Measurements from ENCODE around the gene CDH22.
A peak's percentile ranks its signal among the peaks of the same experiment; 100 is the strongest.

CDH22 gene

DNA sequence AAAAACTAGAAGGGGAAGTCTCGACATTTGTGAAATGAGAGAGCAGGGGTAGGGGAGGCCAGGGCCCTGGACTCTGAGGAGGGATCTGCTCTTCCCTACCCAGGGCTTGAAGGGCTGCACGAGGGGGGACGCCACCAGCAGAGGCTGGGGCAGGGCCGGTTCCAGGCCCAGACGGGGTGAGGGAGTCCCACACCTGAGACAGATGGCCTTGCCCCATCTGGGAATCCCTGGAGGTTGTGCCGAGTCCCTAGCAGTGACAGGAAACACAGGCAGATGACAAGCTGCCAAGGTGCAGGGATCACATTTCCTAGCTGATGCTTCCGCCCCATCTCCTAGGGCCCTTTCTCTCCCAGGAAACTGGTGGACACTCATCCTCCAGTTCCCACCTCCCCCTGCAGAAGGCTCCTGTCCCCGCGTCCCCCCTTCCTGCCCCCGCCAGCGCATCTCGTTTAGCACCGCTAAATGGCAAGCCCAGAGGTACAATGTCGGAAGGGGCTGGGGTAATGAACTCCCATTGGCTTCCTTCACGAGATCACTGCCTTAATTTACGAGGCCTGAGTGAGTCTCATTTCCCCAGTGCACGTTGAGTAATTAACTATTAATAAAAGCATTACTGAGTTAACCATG, 35.2 kb upstream of the CDH22 start:
- peak; percentile 37 for DNase-seq

DNA sequence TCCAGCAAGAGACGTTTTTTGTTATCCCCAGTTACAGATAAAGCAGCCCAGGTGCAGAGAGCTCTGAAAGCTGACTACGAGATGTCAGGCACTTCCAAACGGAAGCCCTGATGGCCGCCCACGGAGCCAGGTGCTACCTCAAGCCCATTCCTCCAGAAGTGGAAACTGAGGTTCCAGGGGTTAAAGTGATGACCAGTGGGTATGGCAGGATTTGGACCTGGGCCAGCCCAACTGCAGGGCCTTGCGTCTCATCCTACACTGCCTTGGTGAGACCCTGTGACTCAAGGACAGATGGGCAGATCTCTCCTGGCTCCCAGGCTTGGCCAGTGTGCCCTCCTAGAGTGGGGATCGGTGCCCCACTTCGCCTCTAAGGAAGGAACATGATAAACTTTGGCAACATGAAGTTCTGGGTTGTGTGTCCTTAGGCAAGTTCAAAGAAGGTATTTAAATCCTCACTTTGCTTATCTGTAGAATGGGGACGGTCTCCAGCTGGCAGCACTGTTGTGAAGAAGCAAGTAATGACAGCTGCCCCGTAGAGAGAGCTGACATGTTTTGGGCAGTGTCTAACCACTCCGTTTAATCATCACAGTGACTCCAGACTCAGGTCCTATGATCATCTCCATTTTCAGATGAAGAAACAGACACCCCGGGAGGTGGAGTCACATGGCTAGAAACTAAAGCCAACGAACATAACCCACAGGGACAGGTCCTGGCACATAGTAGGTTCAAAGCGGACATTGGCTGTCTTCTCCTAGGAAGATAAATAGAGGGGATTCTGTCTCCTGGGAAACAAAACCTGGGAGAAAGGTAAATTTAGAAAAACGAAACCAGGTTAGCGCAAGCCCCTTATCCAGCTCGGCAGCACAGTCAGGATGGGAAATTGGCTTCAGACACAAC, 34.4 kb upstream of the CDH22 start:
- no peak for DNase-seq

DNA sequence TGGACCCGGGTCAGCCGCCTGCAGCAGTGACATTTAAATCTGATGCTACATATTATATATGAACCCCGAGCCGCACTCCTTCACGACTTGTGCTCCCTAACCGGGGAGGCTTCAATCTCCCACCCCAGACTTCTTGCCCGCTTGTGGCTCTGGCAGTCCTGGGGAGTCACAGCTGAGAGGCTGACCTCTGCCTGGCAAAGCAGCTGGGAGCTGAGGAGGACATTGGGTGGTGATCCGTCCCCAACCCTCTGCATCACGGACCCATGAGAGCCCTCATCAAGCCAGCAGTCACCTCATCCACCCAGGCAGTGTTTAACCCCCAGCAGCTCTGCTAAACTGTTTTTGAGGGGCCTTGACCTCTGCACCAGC, 33.7 kb upstream of the CDH22 start:
- DNase-seq = no peak

- no peak for DNase-seq
These were observed 33.0 kb upstream of the CDH22 start for GRCh38 chr20:46341074-46342009.

DNA sequence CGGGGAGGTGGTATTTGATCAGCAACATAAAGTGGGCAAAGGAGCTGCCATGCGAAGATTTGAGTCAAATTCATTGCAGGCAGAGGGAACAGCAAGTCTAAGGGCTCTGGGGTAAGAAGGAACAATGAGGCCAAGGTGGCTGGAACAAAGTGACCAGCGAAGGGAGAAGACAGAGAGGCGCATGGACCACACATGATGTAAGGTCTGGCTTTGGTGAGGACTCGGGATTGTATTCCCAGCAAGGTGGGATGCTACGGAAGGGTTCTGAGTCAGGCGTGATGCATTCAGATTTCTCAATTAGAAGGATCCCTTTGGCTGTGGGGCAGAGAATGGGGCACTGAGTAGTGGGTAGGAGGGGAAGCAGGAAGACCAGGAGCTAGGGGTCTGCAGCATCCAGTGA, 30.7 kb upstream of the CDH22 start:
- no peak for DNase-seq

- DNase-seq = no peak
These were observed 28.4 kb upstream of the CDH22 start for GRCh38 chr20:46336735-46337134.

GRCh38 chr20:46334303-46334904, 26.1 kb upstream of the CDH22 start:
- no peak for DNase-seq

- peak; percentile 77 for DNase-seq
These were observed 25.1 kb upstream of the CDH22 start for GRCh38 chr20:46333161-46333991.

DNA sequence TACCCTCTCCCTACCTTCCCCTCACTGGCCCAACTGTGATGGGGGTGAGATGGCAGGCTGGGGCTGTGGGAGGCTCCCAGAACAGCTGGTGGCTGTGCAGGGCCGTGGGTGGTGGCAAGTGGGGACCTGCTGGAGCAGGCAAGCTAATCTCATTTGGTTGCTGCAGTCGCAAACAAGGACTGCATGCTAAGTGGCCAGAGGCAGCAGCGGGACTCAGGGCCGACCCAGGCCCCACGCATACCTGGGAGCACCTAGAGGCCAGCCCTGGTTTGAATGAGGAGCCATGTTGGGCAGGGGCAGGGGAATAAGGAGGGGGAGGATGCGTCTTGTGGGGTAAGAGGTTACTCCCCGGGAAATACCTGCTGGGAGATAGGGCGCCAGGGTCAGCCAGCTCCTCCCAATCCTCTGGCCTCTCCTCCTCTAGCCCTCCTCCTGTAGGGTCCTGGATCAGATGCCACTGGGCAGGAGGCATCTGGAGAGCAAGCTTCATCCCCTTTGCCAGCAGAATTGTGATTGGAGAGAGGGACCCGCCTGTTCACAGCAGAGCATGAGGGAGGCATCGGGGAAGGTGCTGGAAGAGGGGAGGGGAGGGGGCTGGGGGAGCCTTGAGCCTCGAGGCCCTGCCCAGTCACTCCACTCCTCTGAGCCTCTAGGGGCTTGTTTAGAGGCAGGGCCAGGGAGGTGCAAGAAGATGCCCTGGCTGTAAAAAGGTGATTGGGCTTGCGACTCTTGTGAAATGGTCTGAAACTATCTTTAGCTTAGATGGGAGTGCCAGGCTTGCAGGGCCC, 24.3 kb upstream of the CDH22 start:
- DNase-seq = peak; percentile 60

GRCh38 chr20:46331611-46332361, 23.5 kb upstream of the CDH22 start:
- DNase-seq = peak; percentile 11

DNA sequence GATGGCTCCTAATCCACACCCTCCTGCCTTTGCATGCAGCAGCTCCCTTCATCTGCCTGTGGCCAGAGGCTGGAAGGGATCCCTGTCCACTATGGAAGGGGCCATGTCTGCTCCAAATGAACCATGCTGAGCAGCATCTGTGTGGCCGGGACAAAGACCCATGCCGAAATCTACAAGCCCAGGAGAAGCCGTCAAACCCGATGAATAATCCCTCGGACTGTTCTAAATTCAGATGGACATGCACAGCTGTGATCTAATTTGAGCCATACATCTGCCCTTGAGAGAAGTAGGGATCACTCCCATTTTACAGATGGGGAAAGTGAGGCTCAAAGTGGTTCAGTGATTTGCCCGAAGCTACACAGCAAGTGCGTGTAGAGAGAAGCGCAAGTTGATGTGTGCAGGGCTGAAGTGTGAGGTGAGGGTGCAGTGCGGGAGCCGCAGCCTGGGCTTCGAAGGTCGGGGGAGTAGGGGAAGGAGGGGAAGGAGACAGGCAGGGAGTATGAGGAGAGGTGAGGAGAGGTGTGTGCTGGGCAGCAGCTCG, 22.6 kb upstream of the CDH22 start:
- no peak for DNase-seq

DNA sequence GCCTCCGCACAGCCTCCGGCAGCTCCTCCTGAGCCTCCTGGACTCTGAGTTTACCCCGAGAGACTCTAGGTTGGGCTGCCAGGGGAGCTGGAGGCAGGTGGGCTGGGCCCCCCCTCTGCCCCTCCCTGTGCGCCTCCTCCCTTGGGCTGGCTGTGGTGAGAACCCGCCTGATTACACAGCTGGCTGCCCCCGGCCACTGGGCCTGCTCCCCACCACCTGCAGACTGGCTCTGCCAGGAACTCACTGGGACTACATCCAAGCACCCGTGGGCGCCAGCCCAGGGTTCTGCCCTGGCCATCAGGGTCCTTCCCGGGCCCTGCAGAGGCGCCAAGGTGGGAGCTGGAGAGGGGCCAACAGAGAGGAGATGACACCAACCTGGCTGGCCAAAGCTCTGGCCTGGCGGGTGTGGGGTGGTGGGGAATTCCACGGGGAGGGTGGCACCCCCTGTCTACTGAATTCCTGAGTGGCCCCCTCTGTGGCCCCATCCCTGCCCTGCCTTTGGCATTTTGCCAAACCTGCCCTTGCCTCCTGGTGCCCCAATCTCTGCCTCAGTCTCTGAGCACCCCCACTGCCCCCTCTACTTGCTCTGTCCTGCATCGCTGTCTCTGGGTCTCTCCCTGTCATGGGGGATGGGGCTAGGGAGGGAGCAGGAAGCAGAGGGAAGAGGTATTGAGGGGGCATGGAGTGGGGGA, 21.9 kb upstream of the CDH22 start:
- peak; percentile 47 for DNase-seq

GRCh38 chr20:46328200-46328882, 20.0 kb upstream of the CDH22 start:
- no peak for DNase-seq

GRCh38 chr20:46327557-46327956, 19.3 kb upstream of the CDH22 start:
- no peak for DNase-seq

DNA sequence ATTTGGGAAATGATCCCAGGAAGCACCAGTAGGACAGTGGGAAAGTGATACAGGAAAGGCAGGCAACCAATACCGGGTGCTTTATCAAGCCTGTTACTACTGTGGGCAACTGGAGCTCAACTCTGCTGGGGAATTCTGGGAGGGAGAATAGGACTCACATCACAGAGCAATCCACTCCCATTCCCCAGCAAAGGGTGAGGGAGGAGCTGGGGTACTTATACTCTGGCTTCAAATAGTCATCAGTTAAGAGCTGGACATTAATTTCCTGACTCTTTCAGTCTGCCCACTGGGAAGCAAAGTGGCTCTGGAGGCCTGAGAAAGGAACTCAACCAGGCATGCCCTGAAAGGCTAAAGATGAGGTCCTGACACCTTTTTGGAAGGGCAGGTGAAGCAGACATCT, 17.5 kb upstream of the CDH22 start:
- DNase-seq = no peak

DNA sequence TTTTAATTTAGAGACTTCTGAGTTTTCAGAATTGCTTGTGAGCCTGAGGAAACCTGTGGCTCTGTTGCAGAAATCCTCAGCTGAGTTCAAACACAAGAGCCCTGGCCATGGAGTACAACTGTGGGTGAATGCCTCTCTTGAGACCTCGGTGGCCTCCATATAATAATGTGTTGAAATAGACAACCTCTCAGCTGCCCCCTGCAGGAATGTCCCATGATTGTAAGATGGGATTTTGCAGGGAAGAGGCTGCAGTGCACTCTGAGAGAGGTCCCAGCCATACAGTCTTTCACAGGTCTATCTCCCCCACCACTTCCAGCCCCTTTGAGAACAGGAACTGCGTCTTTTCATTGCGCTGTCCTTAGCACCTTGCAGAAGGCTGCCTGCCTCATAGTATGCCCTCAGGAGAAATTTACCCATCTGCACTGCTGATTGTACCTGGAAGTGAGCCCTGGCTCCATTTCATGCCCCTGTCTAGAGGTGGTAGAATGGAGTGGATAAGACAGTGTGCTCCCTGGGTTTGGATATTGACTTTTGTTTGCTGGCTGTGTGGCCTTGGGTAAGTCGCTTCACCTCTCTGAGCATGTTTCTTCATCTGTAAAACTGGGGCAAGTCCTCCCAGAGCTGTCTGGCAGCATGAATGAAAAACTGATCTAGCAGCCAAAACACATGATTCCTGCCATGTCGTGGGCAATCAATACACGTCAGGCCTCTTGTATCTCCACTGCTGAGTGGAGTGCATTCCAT, 16.8 kb upstream of the CDH22 start:
- DNase-seq = peak; percentile 54

GRCh38 chr20:46324379-46324778, 16.1 kb upstream of the CDH22 start:
- DNase-seq = no peak

DNA sequence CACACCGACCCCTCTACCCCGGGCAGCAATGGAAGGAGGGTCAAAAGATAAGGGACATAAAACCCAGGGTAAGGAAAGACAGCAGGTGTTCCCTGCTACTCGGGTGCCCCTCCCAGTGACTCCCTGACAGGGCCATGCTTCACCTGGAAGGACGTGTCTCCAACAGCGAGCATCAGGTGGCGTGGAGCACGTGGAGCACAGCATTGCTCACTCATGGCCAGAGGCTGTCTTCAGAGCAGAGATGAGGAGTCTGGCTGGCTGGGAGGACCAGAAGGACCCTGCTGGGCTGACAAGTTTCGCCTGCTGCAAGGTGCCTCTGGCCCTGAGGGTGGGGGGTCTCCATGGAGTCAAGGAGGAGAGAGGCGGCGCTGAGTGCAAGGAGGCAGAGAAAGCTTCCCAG, 15.3 kb upstream of the CDH22 start:
- DNase-seq = peak; percentile 8
